ENCODE data around the gene OSBPL5. TPM values are rescaled to one million over a fixed set of nuclear protein-coding genes. Genes with fewer than 3 reads are reported as not detected.

The OSBPL5 gene
- total RNA-seq, 1 experiment from 2014 or later = 28.4 TPM

GRCh38 chr11:3195251-3196160, 30.4 kb upstream of the OSBPL5 start:
- no peaks in the 10 kb centered on the region for H3K9me3 ChIP-seq (ENCODE audit: low read depth, low read length, poor library complexity, severe bottlenecking)
- H3K4me3 ChIP-seq (ENCODE audit: low read depth, low read length, poor library complexity, severe bottlenecking) = no peak overlapping the region
- no peaks in the 10 kb centered on the region for H3K4me1 ChIP-seq (ENCODE audit: insufficient read depth, low read length, poor library complexity, severe bottlenecking)
- ChIA-PET CTCF (no interaction called here), POLR2A (ENCODE audit: low non-redundant PET) (no interaction called here)
- BruUV-seq (replicated peaks) = no TSS peak
- no peak overlapping the region for H3K27ac ChIP-seq (ENCODE audit: low read depth, low read length, poor library complexity, severe bottlenecking)
- no peak for TF ChIP-seq EZH2 (IDR thresholded peaks at IDR 0.05; ENCODE audit: borderline replicate concordance, low read depth, low read length, poor library complexity, severe bottlenecking)
- TF ChIP-seq CTCF (conservative IDR thresholded peaks at IDR 0.05; ENCODE audit: low read depth, low read length) = peak; percentile 43
- no peaks in the 10 kb centered on the region for H3K36me3 ChIP-seq (ENCODE audit: insufficient read depth, low read length, poor library complexity, severe bottlenecking)
- intact Hi-C loops (cut with micrococcal nuclease; ENCODE audit: unreplicated experiment) = no loop called here
- DNase-seq (ENCODE audit: low spot score) = peak; percentile 20
- no peaks in the 10 kb centered on the region for H3K27me3 ChIP-seq (replicated peaks; ENCODE audit: insufficient read depth, low read depth, low read length, poor library complexity)

GRCh38 chr11:3194016-3194816, 29.1 kb upstream of the OSBPL5 start:
- H3K9me3 ChIP-seq (ENCODE audit: low read depth, low read length, poor library complexity, severe bottlenecking) = no peaks in the 10 kb centered on the region
- H3K4me3 ChIP-seq (ENCODE audit: low read depth, low read length, poor library complexity, severe bottlenecking) = no peak overlapping the region
- no peaks in the 10 kb centered on the region for H3K4me1 ChIP-seq (ENCODE audit: insufficient read depth, low read length, poor library complexity, severe bottlenecking)
- ChIA-PET CTCF (no interaction called here), POLR2A (ENCODE audit: low non-redundant PET) (no interaction called here)
- H3K36me3 ChIP-seq (ENCODE audit: insufficient read depth, low read length, poor library complexity, severe bottlenecking) = no peaks in the 10 kb centered on the region
- TF ChIP-seq EZH2 (IDR thresholded peaks at IDR 0.05; ENCODE audit: borderline replicate concordance, low read depth, low read length, poor library complexity, severe bottlenecking) (no peak), CTCF (conservative IDR thresholded peaks at IDR 0.05; ENCODE audit: low read depth, low read length) (no peak)
- no peak overlapping the region for H3K27ac ChIP-seq (ENCODE audit: low read depth, low read length, poor library complexity, severe bottlenecking)
- BruUV-seq (replicated peaks) = no TSS peak
- intact Hi-C loops (cut with micrococcal nuclease; ENCODE audit: unreplicated experiment) = no loop called here
- no peak for DNase-seq (ENCODE audit: low spot score)
- H3K27me3 ChIP-seq (replicated peaks; ENCODE audit: insufficient read depth, low read depth, low read length, poor library complexity) = no peaks in the 10 kb centered on the region

GRCh38 chr11:3193373-3194015, 28.4 kb upstream of the OSBPL5 start:
- Histone ChIP-seq H3K4me3 (ENCODE audit: low read depth, low read length, poor library complexity, severe bottlenecking) (no peak overlapping the region), H3K4me1 (ENCODE audit: insufficient read depth, low read length, poor library complexity, severe bottlenecking) (no peaks in the 10 kb centered on the region), H3K36me3 (ENCODE audit: insufficient read depth, low read length, poor library complexity, severe bottlenecking) (no peaks in the 10 kb centered on the region), H3K9me3 (ENCODE audit: low read depth, low read length, poor library complexity, severe bottlenecking) (no peaks in the 10 kb centered on the region), H3K27me3 (replicated peaks; ENCODE audit: insufficient read depth, low read depth, low read length, poor library complexity) (no peaks in the 10 kb centered on the region), H3K27ac (ENCODE audit: low read depth, low read length, poor library complexity, severe bottlenecking) (no peak overlapping the region)
- DNase-seq (ENCODE audit: low spot score) = no peak
- ChIA-PET POLR2A (ENCODE audit: low non-redundant PET) (no interaction called here), CTCF (no interaction called here)
- no TSS peak for BruUV-seq (replicated peaks)
- intact Hi-C loops (cut with micrococcal nuclease; ENCODE audit: unreplicated experiment) = no loop called here
- TF ChIP-seq EZH2 (IDR thresholded peaks at IDR 0.05; ENCODE audit: borderline replicate concordance, low read depth, low read length, poor library complexity, severe bottlenecking) (no peak), CTCF (conservative IDR thresholded peaks at IDR 0.05; ENCODE audit: low read depth, low read length) (no peak)
